GM21529 (cell line): ENCODE results near the gene LIMK1.

Experiments used
- ATAC-seq: cut with Tn5 transposase; IDR thresholded peaks from one replicate; pipeline ENCODE4 v1.9.1; 2021; ENCODE audit not compliant: unreplicated experiment

Gene LIMK1

GRCh38 chr7:74053589-74054186, 29.9 kb upstream of the LIMK1 start:
- no peak for ATAC-seq

- no peak for ATAC-seq
Measured at GRCh38 chr7:74056096-74056915, 27.3 kb upstream of the LIMK1 start.

- ATAC-seq: no peak
Measured at GRCh38 chr7:74057216-74057925, 26.2 kb upstream of the LIMK1 start.

- ATAC-seq: no peak
Measured at GRCh38 chr7:74057987-74058386, 25.6 kb upstream of the LIMK1 start.

GRCh38 chr7:74058486-74058885, 25.1 kb upstream of the LIMK1 start:
- no peak for ATAC-seq

DNA sequence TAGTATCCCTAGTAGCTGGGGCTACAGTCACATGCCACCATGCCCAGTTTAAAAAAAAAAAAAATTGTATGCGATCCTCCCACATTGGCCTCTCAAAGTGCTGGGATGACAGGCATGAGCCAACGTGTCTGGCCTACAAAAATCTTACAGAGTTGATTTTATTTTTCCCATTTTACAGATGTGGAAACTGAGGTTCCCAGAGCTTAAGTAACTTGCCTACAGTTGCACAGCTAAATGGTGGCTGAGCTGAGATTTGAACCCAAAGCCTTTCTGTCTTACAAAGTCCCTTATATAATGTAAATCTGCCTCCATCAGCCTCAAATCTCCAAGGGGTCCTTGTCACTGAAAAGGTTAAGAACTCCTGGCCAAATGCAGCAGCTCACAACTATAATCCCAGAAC, 24.6 kb upstream of the LIMK1 start:
- ATAC-seq: no peak

DNA sequence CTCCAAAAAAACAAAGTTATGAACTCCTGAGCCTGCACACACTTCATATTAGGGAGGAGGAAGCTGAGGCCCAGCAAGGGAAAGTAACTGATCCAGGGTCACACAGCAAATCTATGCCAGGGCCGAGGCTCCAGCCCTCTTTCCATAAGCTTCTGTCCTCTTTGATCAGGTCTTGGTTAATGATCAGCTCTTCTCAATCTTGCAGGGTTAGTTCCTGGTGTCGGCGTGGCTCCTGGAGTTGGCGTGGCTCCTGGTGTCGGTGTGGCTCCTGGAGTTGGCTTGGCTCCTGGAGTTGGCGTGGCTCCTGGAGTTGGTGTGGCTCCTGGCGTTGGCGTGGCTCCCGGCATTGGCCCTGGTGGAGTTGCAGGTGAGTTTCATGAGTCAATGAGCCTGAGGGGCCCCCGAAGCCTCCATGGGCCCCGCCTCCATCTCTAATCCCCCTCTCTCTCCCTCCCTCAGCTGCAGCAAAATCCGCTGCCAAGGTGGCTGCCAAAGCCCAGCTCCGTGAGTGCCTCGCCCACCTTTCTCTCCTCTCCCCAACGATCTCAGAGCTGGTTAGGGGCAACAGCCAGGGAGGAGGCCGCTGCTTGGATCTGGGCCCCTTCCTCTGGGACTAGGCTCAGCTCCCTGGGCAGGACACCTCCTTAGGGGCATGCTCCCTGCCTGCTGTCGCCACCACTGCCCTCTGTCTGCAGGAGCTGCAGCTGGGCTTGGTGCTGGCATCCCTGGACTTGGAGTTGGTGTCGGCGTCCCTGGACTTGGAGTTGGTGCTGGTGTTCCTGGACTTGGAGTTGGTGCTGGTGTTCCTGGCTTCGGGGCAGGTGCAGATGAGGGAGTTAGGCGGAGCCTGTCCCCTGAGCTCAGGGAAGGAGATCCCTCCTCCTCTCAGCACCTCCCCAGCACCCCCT, 23.7 kb upstream of the LIMK1 start:
- no peak for ATAC-seq

GRCh38 chr7:74061840-74062539, 21.6 kb upstream of the LIMK1 start:
- peak; percentile 78 for ATAC-seq

- ATAC-seq: no peak
Measured at GRCh38 chr7:74063223-74063641, 20.4 kb upstream of the LIMK1 start.

GRCh38 chr7:74063646-74064045, 20.0 kb upstream of the LIMK1 start:
- no peak for ATAC-seq

DNA sequence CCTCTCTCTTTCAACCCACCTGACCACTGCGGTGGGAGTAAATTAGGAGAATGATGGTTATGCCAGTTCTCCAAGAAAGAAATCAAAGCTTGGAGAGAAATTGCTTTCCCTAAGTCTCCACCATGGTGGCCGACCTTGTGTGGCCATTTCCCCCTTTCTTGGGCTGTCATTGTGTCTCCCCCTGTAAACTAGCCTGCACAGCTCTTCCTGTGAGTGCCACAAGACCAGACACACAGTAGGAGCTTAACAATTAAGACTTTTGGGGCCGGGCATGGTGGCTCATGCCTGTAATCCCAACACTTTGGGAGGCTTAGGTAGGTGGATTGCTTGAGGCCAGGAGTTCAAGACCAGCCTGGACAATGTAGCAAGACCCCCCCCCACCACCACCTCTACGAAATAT, 18.9 kb upstream of the LIMK1 start:
- no peak for ATAC-seq

DNA sequence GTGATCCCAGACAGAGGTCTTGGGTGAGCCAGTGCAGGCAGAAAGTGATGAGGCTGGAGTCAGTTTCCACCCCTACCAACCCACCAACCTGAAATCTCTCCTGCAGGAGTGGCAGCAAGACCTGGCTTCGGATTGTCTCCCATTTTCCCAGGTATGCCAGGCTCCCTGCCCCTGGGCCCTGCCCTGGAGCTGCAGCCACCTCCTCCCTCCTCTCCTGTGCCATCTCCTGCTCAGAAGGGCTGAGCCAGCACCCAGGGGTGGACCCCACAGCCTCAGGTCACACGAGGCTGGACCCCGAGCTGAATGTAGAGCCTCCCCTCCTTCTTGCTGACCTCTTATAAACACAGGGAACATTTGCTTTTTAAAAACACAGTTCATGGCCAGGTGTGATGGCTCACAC, 17.0 kb upstream of the LIMK1 start:
- ATAC-seq: no peak

GRCh38 chr7:74068378-74069085, 15.1 kb upstream of the LIMK1 start:
- no peak for ATAC-seq

GRCh38 chr7:74069086-74069541, 14.5 kb upstream of the LIMK1 start:
- ATAC-seq: no peak

- ATAC-seq: no peak
Measured at GRCh38 chr7:74069790-74070618, 13.6 kb upstream of the LIMK1 start.

- no peak for ATAC-seq
Measured at GRCh38 chr7:74070619-74070921, 13.0 kb upstream of the LIMK1 start.

GRCh38 chr7:74071121-74071520, 12.5 kb upstream of the LIMK1 start:
- ATAC-seq: no peak

DNA sequence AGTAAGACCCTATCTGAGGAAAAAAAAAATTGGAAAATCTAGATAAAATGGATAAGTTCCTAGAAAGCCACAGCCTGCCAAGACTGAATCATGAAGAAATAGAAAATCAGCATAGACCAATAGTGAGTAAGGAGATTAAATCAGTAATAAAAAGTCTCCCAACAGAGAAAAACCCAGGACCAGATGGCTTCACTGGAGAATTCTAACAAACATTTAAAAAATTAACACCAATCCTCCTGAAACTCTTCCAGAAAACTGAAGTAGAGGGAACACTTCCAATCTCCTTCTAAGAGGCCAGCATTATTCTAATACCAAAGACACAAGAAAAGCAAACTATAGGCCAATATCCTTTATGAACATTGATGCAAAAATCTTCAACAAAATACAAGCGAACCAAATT, 8.8 kb upstream of the LIMK1 start:
- no peak for ATAC-seq

GRCh38 chr7:74078461-74078860, 5.1 kb upstream of the LIMK1 start:
- no peak for ATAC-seq
